ENCODE results near the gene NR6A1.

DNA sequence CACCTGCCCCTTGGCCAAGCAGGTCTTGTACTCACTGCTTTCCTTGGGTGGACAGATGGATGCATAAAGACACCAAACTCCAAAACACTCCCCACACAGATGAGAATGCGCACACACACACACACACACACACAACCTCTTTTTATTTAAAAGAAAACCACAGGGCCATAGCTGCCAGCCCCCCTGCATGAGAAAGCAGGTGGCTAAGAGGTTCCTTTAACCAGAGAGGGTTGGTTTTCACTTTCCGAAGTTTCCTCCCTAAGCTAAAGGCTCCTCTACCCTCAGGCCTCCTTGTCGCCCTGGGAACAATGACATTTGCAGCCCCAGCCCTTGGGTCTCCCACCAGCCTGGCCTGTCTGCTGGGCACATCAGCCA is 275.0 kb downstream of the NR6A1 start:
- TF ChIP-seq POLR2A (IDR thresholded peaks at IDR 0.05; ENCODE audit: low read depth, low read length) (no peak), POLR2AphosphoS5 (IDR thresholded peaks at IDR 0.05; ENCODE audit: low read depth, low read length) (no peak), TAF1 (IDR thresholded peaks at IDR 0.05; ENCODE audit: borderline replicate concordance, low read depth, low read length) (no peak)

Measured in GM12892 (cell line).